BE2C (cell line): ENCODE measurements around the gene MVP.

Experiments
- DNase-seq: peaks from one replicate; pipeline ENCODE4 v3.0.0-alpha.2; 2020
- H3K27me3 ChIP-seq: fragments of 250-450 bp; sonication (Bioruptor Pico); 2 replicates; pipeline ENCODE4 v1.5.1; 2020; ENCODE audit warnings: mild to moderate bottlenecking
- H3K36me3 ChIP-seq: fragments of 250-450 bp; sonication (Bioruptor Pico); 2 replicates; pipeline ENCODE4 v1.5.1; 2020; ENCODE audit warnings: mild to moderate bottlenecking
- H3K4me1 ChIP-seq: fragments of 250-450 bp; sonication (Bioruptor Pico); 2 replicates; pipeline ENCODE4 v1.5.1; 2020
- H3K4me3 ChIP-seq: 2 replicates; pipeline ENCODE4 v1.5.1; 2011; ENCODE audit warnings: low read depth, low read length
- H3K9me3 ChIP-seq: fragments of 250-450 bp; sonication (Bioruptor Pico); 2 replicates; pipeline ENCODE4 v1.5.1; 2020
- TF ChIP-seq, protein P1 (sequence below): IDR thresholded peaks from 2 replicates; pipeline ENCODE4 v1.5.1; 2012; ENCODE audit warnings: mild to moderate bottlenecking, low read depth, low read length

Gene MVP

DNA sequence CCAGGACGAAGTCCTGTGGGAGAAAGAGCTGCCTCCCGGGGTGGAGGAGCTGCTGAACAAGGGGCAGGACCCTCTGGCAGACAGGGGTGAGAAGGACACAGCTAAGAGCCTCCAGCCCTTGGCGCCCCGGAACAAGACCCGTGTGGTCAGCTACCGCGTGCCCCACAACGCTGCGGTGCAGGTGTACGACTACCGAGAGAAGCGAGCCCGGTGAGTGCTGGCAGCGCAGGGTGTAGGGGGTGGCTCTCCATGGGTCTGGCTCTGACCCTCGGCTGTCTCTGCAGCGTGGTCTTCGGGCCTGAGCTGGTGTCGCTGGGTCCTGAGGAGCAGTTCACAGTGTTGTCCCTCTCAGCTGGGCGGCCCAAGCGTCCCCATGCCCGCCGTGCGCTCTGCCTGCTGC is 21.4 kb downstream of the MVP start:
- no peak for DNase-seq
- no peaks in the 10 kb centered on the region for H3K9me3 ChIP-seq
- TF ChIP-seq, protein P1, sequence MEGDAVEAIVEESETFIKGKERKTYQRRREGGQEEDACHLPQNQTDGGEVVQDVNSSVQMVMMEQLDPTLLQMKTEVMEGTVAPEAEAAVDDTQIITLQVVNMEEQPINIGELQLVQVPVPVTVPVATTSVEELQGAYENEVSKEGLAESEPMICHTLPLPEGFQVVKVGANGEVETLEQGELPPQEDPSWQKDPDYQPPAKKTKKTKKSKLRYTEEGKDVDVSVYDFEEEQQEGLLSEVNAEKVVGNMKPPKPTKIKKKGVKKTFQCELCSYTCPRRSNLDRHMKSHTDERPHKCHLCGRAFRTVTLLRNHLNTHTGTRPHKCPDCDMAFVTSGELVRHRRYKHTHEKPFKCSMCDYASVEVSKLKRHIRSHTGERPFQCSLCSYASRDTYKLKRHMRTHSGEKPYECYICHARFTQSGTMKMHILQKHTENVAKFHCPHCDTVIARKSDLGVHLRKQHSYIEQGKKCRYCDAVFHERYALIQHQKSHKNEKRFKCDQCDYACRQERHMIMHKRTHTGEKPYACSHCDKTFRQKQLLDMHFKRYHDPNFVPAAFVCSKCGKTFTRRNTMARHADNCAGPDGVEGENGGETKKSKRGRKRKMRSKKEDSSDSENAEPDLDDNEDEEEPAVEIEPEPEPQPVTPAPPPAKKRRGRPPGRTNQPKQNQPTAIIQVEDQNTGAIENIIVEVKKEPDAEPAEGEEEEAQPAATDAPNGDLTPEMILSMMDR, result no peak
- no peaks in the 10 kb centered on the region for H3K4me1 ChIP-seq
- H3K36me3 ChIP-seq, result no peaks in the 10 kb centered on the region
- no peaks in the 10 kb centered on the region for H3K27me3 ChIP-seq
- H3K4me3 ChIP-seq, result no peak overlapping the region

GRCh38 chr16:29842732-29843346 is 22.6 kb downstream of the MVP start:
- no peaks in the 10 kb centered on the region for H3K9me3 ChIP-seq
- TF ChIP-seq, protein P1, result peak; percentile 34
- H3K27me3 ChIP-seq, result no peaks in the 10 kb centered on the region
- no peak for DNase-seq
- no peak overlapping the region for H3K4me3 ChIP-seq
- no peaks in the 10 kb centered on the region for H3K36me3 ChIP-seq
- no peaks in the 10 kb centered on the region for H3K4me1 ChIP-seq

GRCh38 chr16:29843931-29844330 is 23.7 kb downstream of the MVP start:
- TF ChIP-seq, protein P1, result no peak
- H3K27me3 ChIP-seq, result no peaks in the 10 kb centered on the region
- no peaks in the 10 kb centered on the region for H3K4me1 ChIP-seq
- H3K36me3 ChIP-seq, result no peaks in the 10 kb centered on the region
- H3K9me3 ChIP-seq, result no peaks in the 10 kb centered on the region
- no peak for DNase-seq
- no peak overlapping the region for H3K4me3 ChIP-seq

DNA sequence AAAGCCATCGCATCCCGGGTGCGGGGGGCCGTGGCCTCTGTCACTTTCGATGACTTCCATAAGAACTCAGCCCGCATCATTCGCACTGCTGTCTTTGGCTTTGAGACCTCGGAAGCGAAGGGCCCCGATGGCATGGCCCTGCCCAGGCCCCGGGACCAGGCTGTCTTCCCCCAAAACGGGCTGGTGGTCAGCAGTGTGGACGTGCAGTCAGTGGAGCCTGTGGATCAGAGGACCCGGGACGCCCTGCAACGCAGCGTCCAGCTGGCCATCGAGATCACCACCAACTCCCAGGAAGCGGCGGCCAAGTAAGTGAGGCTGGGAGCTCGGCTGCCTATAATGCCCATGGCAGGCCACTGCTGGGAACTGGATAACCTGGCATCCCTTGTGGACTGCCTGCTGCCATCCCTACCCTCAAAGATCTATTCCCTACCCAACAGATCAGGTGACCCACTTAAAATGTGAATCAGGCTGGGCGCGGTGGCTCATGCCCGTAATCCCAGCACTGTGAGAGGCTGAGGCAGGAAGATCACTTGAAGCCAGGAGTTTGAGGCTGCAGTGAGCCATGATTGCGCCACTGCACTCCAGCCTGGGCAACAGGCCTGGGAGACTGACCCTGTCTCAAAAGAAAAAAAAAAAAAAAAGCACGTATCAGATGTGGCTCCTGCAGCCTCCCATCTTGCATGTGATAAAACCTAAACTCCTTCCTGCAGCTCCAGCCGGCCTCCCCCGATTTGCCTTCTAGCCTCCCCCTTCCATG is 24.5 kb downstream of the MVP start:
- Histone ChIP-seq H3K4me3 (no peak overlapping the region), H3K36me3 (no peaks in the 10 kb centered on the region), H3K4me1 (no peaks in the 10 kb centered on the region), H3K9me3 (no peaks in the 10 kb centered on the region), H3K27me3 (no peaks in the 10 kb centered on the region)
- no peak for DNase-seq
- TF ChIP-seq, protein P1, result no peak

- Histone ChIP-seq H3K27me3 (no peaks in the 10 kb centered on the region), H3K36me3 (no peaks in the 10 kb centered on the region), H3K4me3 (no peak overlapping the region), H3K4me1 (no peaks in the 10 kb centered on the region), H3K9me3 (no peaks in the 10 kb centered on the region)
- no peak for DNase-seq
- TF ChIP-seq, protein P1, result no peak
Measured at GRCh38 chr16:29845656-29846055, 25.4 kb downstream of the MVP start.

GRCh38 chr16:29848420-29849297 is 28.4 kb downstream of the MVP start:
- no peaks in the 10 kb centered on the region for H3K27me3 ChIP-seq
- H3K36me3 ChIP-seq, result no peaks in the 10 kb centered on the region
- no peaks in the 10 kb centered on the region for H3K4me1 ChIP-seq
- H3K9me3 ChIP-seq, result no peaks in the 10 kb centered on the region
- no peak overlapping the region for H3K4me3 ChIP-seq
- TF ChIP-seq, protein P1, result peak; percentile 87
- DNase-seq, result peak; percentile 81
